ENCODE measurements around the gene KSR1. TPM values are rescaled to one million over a fixed set of nuclear protein-coding genes. Genes with fewer than 3 reads are reported as not detected.
"Not testable (repeated sequence)": the region's sequence is repeated elsewhere in the genome, so short reads cannot be mapped to it uniquely, and the experiment has no call there.

The KSR1 gene
- total RNA-seq, 4 donors from 2014 or later = 10.0 to 15.2 (median 13.9) TPM

GRCh38 chr17:27630607-27631410, 174.6 kb downstream of the KSR1 start, which contains the start of gene LGALS9:
Gene LGALS9 (plus strand): TSS chr17:27631188. CDS start chr17:27631266, 78 bp downstream.
- Histone ChIP-seq H3K9me3 (no peaks in the 10 kb centered on the region), H3K27ac (peak within 1 kb of the TSS in 3 of 4 donors; percentile 15 to 64 (median 51)), H3K27me3 (no peaks in the 10 kb centered on the region), H3K4me1 (peaks cover 0 to 29% (median 15%) of the 10 kb centered on the region in 3 donors), H3K4me3 (peak within 1 kb of the TSS; percentile 17 to 43), H3K36me3 (peaks cover 0 to 19% of the 10 kb centered on the region in 2 donors)
- ATAC-seq = peak; percentile 20
- TF ChIP-seq EP300 (IDR thresholded peaks at IDR 0.05) (no peak), POLR2AphosphoS5 (IDR thresholded peaks at IDR 0.05) (no peak), POLR2A (IDR thresholded peaks at IDR 0.05) (no peak), CTCF (IDR thresholded peaks at IDR 0.05) (no peak)
- WGBS, 2 donors (ENCODE audit: low coverage in 1 of 2) = 20 to 71% methylated on average over 1 to 5 of the region's 10 CpGs

- TF ChIP-seq POLR2AphosphoS5 (IDR thresholded peaks at IDR 0.05) (no peak), CTCF (IDR thresholded peaks at IDR 0.05) (no peak), EP300 (IDR thresholded peaks at IDR 0.05) (no peak)
- peak overlapping the region in 3 of 4 donors; percentile 15 to 64 (median 25) for H3K27ac ChIP-seq
- WGBS, 2 donors (ENCODE audit: low coverage in 1 of 2) = 67% methylated on average over 5 of the region's 6 CpGs; no CpG with 5 or more reads in 1 of the 2 donors
- no peaks in the 10 kb centered on the region for H3K9me3 ChIP-seq
- peak overlapping the region; percentile 17 to 43 for H3K4me3 ChIP-seq
- peaks cover 0 to 15% of the 10 kb centered on the region in 2 donors for H3K36me3 ChIP-seq
- peaks cover 0 to 29% (median 15%) of the 10 kb centered on the region in 3 donors for H3K4me1 ChIP-seq
- ATAC-seq = no peak
- H3K27me3 ChIP-seq = no peaks in the 10 kb centered on the region
Measured at GRCh38 chr17:27631411-27631760, 175.1 kb downstream of the KSR1 start.

DNA sequence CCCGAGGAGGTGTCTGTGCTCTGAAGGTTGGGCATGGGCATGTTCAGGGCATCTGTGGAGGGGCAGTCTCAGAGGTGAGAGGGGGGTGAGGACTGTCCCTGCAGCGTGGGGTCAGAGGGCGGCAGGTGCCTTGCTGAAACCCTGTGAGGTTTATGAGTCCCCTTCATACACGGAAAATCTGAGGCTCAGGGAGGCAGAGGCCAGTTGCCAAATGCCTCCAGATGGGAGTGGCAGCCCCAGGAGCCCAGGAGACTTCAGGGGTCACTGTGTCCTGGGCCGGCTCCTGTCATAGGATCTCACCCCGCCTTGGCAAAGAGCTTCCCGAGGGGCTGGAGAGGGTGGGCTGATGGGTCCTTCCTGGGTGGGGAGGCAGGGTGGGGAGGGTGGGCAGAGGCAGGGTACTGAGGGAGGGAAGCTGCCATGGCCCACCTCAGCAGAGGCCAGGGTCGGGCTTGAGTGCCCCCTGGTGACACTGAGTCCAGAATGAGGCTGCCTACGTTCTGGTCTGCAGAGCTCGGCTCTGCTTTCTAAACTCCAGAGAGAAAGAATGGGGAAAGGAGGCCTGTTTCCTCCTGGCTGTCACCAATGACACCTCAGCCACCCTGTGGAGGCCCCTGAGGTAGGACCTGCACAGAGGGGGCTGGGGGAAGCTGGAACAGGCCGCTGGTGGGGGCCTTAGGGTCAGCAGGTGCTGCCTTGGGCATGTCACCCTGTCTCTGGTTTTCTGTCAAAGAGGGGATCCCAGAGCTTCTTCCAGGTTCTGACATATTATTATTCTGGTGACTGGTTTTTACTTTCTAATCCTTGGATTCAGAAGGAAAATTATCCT, 175.9 kb downstream of the KSR1 start:
- H3K27ac ChIP-seq = peak overlapping the region in 3 of 4 donors; percentile 15 to 64 (median 51)
- H3K4me1 ChIP-seq = peaks cover 0 to 29% (median 15%) of the 10 kb centered on the region in 3 donors
- TF ChIP-seq POLR2AphosphoS5 (IDR thresholded peaks at IDR 0.05) (no peak), CTCF (IDR thresholded peaks at IDR 0.05) (no peak), POLR2A (IDR thresholded peaks at IDR 0.05) (no peak), EP300 (IDR thresholded peaks at IDR 0.05) (no peak)
- no peaks in the 10 kb centered on the region for H3K27me3 ChIP-seq
- peak overlapping the region in 1 of 2 donors; percentile 43 for H3K4me3 ChIP-seq
- no peak for ATAC-seq
- H3K36me3 ChIP-seq = peaks cover 0 to 11% of the 10 kb centered on the region in 2 donors
- H3K9me3 ChIP-seq = no peaks in the 10 kb centered on the region
- 67 to 82% methylated on average over 1 to 4 of the region's 11 CpGs for WGBS, 2 donors (ENCODE audit: low coverage in 1 of 2)

DNA sequence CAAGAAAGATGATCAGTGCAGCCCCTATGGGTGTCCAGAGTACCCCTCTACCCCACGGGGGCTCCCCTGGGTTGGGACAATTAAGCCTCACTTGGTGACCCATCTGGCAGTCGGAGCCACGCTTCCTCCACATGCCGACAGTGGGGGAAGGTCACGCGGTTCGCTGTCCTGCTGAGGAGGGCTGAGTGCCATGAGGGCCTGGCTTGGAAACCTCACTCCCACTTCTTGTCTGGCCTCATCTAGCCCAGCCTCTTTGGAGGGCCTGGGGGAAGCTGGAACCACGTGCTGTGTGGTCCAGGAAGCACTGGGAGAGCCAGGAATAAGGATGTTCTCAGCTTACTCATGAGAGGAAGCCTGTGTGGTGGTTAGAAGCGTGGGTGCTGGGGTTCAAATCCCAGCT, 176.5 kb downstream of the KSR1 start:
- H3K4me3 ChIP-seq, H3K9me3 ChIP-seq, H3K27me3 ChIP-seq: not testable (repeated sequence)
- Histone ChIP-seq H3K36me3 (peaks cover 0 to 11% of the 10 kb centered on the region in 2 donors), H3K4me1 (peaks cover 0 to 29% (median 15%) of the 10 kb centered on the region in 3 donors), H3K27ac (peak overlapping the region in 3 of 4 donors; percentile 53 to 64 (median 55))
- ATAC-seq = peak; percentile 88
- 9 to 15% methylated on average over 2 to 4 of the region's 9 CpGs for WGBS, 2 donors (ENCODE audit: low coverage in 1 of 2)
- TF ChIP-seq POLR2AphosphoS5 (IDR thresholded peaks at IDR 0.05) = peak; percentile 27

GRCh38 chr17:27633312-27634025, 177.2 kb downstream of the KSR1 start:
- no peaks in the 10 kb centered on the region for H3K27me3 ChIP-seq
- peak; percentile 19 for ATAC-seq
- H3K36me3 ChIP-seq = peaks cover 0 to 8% of the 10 kb centered on the region in 2 donors
- no peak overlapping the region for H3K4me3 ChIP-seq
- 30 to 48% methylated on average over 2 to 4 of the region's 14 CpGs for WGBS, 2 donors (ENCODE audit: low coverage in 1 of 2)
- peaks cover 0 to 29% (median 15%) of the 10 kb centered on the region in 3 donors for H3K4me1 ChIP-seq
- TF ChIP-seq EP300 (IDR thresholded peaks at IDR 0.05) = no peak
- no peaks in the 10 kb centered on the region for H3K9me3 ChIP-seq
- peak overlapping the region in 3 of 4 donors; percentile 53 to 64 (median 55) for H3K27ac ChIP-seq
